Stimulated activated CD8-positive, alpha-beta memory T cell treated with anti-CD3 and anti-CD28 coated beads, Interleukin-12 subunit alpha, Interleukin-12 subunit beta, amount 100 ng/mL, for 1 hour (primary cell): ENCODE data around the gene KBTBD2.
"Not testable (repeated sequence)": the region's sequence is repeated elsewhere in the genome, so short reads cannot be mapped to it uniquely, and the experiment has no call there.

Experiments
- DNase-seq: peaks from one replicate; pipeline ENCODE4 v3.0.0-alpha.2; 2020; ENCODE audit warnings: low read depth

The KBTBD2 gene

GRCh38 chr7:32893207-32893524 is 1.6 kb upstream of the KBTBD2 start:
- DNase-seq, result no peak

GRCh38 chr7:32892521-32893206 is 1.1 kb upstream of the KBTBD2 start:
- peak; percentile 14 for DNase-seq

GRCh38 chr7:32891800-32892520 is 400 bp upstream of the KBTBD2 start:
- peak; percentile 97 for DNase-seq

- DNase-seq, result no peak
Measured at GRCh38 chr7:32890793-32891042, 842 bp downstream of the KBTBD2 start.

GRCh38 chr7:32890010-32890792 is 1.4 kb downstream of the KBTBD2 start:
- peak; percentile 33 for DNase-seq

GRCh38 chr7:32888505-32888904 is 3.1 kb downstream of the KBTBD2 start:
- DNase-seq, result no peak

GRCh38 chr7:32887395-32887794 is 4.2 kb downstream of the KBTBD2 start:
- no peak for DNase-seq

GRCh38 chr7:32881074-32881982 is 10.2 kb downstream of the KBTBD2 start:
- DNase-seq, result no peak

GRCh38 chr7:32879460-32879859 is 12.1 kb downstream of the KBTBD2 start:
- DNase-seq, result no peak

GRCh38 chr7:32878023-32878422 is 13.5 kb downstream of the KBTBD2 start:
- DNase-seq, result not testable (repeated sequence)

- no peak for DNase-seq
Measured at GRCh38 chr7:32872421-32872820, 19.1 kb downstream of the KBTBD2 start.

GRCh38 chr7:32871624-32872371 is 19.8 kb downstream of the KBTBD2 start:
- DNase-seq, result no peak

- no peak for DNase-seq
Measured at GRCh38 chr7:32870298-32870697, 21.3 kb downstream of the KBTBD2 start.

GRCh38 chr7:32869716-32870115 is 21.8 kb downstream of the KBTBD2 start:
- no peak for DNase-seq

- DNase-seq, result no peak
Measured at GRCh38 chr7:32868116-32868515, 23.4 kb downstream of the KBTBD2 start.

- no peak for DNase-seq
Measured at GRCh38 chr7:32865448-32866030, 26.0 kb downstream of the KBTBD2 start.

- DNase-seq, result not testable (repeated sequence)
Measured at GRCh38 chr7:32863872-32864271, 27.7 kb downstream of the KBTBD2 start.

- no peak for DNase-seq
Measured at GRCh38 chr7:32860090-32860489, 31.5 kb downstream of the KBTBD2 start.

- DNase-seq, result no peak
Measured at GRCh38 chr7:32858648-32859047, 32.9 kb downstream of the KBTBD2 start.

GRCh38 chr7:32857063-32857462 is 34.5 kb downstream of the KBTBD2 start:
- not testable (repeated sequence) for DNase-seq
